HG03064 (cell line): ENCODE data around the gene FADS6.
"Not testable (repeated sequence)": the region's sequence is repeated elsewhere in the genome, so short reads cannot be mapped to it uniquely, and the experiment has no call there.

ENCODE experiments used
- ATAC-seq: cut with Tn5 transposase; IDR thresholded peaks from one replicate; pipeline ENCODE4 v1.9.1; 2021; ENCODE audit warnings: low read depth; ENCODE audit not compliant: unreplicated experiment

The FADS6 gene

DNA sequence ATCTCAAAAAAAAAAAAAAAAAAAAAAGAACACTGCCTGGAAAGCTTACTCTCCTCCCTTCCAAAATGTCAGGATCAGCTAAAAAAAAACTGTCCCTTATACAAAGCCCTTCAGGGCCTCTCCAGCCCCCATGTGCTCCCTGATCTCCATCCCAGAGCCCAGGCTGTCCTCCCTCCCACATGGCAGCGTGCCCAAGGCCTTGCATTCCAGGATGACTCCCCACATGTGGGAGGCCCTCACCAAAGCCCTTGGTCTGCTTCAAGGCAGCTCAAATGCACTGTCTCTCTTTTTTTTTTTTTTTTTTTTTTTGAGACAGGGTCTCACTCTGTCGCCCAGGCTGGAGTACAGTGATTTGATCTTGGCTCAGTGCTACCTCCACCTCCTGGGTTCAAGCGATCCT lies 22.9 kb downstream of the FADS6 start:
- ATAC-seq, result no peak

DNA sequence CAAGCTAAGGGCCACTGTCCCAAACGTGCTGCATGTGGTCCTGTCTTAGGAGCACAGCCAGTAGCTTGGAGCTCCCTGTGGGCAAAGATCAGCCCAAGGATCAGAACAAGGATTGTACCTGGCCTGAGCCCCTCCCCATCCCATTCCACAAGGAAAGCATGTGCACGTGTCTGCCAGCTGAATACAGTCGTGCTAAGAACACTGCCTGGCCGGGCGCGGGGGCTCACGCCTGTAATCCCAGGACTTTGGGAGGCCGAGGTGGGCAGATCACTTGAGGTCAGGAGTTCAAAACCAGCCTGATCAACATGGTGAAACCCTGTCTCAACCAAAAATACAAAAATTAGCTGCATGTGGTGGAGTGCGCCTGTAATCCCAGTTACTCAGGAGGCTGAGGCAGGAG lies 23.4 kb downstream of the FADS6 start:
- ATAC-seq, result not testable (repeated sequence)

DNA sequence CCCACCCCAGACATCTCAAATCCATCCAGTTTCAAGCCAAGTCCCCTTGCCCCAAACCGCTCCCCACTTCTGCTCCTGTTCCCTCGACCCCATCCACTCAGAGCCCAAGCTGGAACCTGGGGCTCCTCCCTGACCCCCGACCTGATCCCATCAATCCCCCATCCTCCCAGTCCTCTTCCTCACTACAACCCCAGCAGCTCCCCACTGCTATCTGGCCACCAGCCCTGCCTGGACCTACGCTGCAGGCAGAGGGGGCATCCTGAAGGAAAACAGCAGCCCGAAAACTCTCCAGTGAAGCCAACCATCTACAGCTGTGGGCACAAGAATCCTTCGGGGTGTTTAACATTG lies 24.6 kb downstream of the FADS6 start:
- ATAC-seq, result no peak

DNA sequence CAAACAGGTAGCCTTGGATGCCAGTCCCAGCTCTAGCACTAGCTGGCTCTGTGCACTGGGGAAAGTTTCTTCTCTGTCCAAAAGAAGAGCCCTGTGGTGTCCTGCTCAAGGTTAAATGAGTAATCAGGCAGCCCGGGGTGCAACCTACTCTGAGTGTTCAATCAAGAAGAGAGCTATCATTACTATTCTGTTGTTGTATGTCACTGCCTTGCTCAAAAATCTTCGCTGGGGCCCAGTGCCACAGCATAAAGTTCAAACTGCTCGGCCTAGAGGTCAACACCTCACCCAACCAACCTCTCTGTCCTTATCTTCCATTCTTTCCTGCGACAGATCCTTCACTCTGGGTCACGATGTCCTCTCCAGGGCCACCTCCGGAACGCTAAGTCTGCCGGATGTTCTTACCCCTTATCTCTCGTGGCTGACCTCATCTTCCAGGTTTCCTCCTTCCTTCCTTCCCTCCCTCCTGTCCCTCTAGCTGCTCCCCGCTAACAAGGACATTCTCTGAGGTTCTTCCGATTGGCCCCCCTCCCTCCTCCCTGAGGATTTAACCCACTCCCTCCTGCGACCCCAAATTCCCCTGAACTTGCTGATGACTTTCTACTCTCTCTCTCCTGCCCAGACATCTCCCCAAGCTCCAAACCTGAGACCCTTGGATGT lies 25.1 kb downstream of the FADS6 start:
- ATAC-seq, result no peak

DNA sequence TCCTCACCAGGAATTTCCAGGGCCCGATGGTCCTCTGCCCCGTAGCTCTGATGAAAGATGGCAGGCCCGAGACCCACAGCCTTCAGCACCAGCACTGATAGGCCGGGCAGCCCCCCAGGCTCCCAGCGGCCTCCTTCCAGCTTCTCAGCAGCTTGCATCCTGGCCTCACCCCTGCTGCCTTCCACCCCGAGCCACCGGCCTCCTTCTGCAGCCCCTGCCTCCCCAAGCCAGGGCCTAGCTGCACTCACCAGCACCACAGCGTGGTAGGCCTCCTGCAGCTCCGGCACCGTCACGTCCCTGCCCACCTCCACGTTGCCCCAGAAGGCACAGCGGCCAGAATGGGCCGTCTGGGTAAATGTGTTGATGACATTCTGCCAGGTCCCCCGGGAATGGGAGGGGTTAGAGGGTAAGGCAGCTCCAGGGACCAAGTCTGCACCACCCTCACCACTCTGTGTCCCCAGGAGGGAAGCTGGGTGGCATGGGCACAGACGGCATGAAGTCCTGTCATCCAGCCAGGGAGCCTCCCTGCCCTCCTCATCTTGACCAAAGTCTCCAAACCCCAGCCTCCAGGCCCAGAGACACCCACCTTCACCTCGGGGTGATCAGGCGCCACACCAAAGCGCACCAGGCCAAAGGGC lies 27.1 kb downstream of the FADS6 start:
- ATAC-seq, result no peak

DNA sequence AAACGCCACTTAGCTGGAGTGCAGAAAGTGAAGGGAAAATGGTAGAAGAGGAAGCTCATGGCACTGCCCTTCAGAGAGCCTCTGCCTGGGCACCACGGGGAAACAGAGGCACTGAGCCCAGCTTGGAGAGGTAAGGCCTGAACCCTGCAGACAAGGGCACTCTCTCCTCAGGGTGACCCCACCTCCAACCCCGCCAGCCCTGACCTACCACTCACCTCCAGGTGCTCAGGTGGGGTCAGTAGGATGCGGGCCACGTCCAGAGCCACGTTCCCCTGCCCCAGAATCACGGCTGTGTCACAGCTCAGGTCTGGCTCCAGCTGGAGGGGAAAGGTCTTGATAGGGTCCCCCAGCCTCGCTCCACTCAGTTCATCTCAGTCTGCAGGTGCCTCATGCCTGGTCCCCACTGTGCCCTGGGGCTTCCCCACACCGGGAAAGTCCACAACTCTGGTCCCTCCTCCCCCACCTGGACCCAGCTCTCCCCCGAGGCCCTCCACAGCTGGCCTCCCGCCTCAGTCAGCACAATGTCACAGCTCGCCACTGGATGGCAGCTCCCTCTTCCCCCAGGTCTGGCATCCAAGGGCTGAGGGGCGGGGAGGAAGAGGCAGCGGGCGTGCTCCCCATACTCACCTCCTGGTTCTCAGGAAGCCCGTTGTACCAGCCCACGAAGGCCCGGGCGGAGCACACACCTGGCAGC lies 27.8 kb downstream of the FADS6 start:
- no peak for ATAC-seq

DNA sequence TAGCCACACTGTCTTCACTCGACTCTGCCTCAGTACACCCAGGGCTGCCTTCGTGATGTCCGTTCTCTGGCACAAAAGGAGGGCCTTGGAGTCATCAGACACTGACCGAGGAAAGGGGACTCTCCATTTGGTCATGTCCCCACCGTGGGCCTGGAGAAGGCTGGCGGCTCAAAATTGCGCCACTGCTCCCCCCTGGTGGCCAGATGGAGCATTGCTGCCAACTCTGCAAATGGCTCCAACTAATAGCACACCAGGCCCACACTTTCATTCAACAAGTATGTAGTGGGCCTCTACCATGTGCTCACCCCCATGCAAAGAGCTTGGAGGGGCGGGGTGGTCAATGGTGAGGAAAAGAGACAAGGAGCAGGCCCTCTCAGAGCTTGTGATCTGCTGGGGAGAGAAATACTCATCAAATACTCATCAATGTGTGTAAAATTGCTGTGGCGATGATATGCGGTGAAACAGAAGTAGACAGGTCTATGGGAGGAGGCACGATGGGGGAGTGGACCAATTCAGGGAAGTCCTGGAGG lies 28.5 kb downstream of the FADS6 start:
- no peak for ATAC-seq

DNA sequence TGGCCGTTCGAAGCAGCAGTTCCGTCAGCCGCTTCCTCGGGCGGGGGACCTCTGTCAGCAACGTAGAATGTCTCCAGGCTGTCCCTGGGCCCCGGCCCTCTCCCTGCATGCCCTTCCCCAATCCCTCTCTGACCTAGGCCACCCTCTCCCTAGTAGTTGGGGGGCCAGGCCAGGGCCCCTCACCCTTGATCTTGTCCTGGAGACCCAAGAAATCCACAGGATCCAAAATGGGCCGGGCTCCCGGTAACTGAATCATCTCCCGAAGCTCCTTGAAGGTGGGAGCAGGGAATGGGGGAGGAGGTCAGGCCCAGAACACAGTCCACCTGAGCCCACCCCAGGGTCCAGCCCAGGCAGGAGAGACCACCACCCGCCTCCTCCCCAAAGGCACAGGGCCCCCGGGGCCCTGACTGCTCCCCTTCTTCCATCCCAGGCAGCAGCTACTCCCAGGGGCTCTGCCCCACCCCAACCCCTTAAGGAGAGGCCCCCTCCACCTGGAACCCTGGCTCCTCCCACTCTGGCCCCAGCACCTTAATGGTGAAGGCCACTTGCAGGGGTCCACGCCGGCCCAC lies 29.1 kb downstream of the FADS6 start:
- ATAC-seq, result no peak

DNA sequence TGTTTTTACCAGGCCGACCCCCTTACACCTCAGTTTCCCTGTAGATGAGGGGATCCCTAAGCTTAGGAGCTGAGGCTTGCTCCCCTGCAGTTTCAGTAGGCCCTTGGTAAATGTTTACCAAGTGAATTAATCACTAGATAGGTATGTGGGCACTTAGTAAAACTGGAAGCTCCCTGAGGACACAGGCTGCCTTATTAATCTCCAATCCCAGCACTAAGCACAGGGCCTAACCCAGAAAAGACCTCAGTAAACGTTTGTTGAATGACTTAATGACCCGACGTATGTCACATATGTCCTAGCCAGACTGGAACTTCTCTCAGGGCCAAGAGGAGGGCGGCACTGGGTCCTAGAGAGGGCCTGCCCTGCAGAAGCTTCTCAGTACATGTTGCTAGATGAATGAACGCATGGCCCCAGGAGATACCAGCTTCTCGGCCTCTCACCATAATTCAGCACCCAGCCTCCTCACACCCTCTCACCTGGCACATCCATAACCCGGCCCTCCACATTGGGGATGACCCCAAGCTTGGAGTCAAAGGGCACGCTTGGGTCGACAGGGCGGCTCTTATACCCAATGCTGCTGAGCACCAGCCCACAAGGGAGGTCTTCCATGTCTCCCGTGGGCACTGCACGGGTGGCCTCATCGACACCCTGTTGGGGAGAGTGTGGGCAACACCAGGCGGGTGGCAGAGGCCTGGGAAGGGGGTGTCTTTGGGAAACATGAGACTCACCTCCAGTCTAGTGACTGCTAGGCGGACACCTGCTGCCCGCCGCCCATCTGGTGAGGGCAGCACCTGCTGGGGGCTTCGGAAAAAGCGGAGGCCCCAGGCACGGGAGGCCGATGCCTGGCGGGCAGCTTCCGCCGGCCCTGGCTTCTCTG lies 29.8 kb downstream of the FADS6 start:
- no peak for ATAC-seq

DNA sequence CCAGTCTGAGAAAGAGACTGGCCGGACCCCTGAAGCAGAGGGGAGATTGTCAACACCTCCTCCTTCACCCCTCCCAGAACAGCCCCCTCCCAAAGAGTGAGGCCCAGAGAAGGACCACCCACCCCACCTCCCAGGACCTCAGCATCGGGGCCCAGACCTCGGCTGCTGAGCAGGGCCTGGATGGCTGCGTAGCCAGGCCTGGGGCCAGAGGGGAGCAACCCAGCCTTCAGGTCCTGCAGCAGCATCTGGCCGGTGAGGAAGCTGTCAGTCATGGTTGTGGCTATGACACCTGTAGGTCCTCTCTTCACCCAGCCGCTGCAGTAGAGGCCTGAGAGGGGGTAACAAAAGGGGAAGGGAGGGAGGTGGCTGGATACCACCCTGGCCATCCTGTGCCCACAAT lies 30.5 kb downstream of the FADS6 start:
- no peak for ATAC-seq

DNA sequence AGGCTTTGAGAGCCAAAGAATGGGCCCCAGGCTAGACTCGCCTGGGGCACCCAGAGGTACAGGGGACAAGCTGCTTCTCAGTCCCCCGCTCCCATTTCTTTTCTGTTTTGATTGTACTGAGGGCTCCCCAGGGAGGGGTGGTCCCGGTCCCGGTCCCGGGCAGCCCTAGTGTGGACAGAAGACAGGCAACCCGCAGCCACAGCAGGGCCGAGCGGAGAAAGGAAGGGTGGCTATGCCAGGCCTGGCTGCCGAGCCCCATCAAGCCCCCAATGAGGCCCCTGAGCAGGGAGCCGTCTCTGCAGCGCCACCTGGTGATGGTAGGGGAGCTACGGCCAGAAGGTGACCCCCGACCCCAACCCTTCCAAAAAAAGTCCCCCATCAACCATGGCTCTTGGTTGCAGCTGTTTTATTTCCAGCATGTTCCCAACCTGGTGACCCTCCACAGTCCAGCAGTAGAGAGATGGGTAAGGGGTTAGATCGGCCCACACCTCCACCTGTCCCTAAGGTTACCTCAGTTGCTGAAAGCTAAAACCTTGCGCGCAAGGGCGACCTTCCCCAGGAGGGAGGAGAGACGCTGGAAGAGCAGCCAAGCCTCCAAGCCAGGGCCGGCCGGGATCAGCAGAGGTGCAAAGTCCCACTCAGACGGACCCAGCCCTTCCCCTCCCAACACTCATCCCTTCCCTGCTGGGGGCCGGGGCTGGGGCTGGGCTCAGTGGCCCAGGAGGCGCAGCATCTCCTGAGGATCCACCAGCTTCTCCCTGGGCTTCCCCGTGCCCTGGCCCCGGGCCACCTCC lies 31.1 kb downstream of the FADS6 start:
- ATAC-seq, result no peak

DNA sequence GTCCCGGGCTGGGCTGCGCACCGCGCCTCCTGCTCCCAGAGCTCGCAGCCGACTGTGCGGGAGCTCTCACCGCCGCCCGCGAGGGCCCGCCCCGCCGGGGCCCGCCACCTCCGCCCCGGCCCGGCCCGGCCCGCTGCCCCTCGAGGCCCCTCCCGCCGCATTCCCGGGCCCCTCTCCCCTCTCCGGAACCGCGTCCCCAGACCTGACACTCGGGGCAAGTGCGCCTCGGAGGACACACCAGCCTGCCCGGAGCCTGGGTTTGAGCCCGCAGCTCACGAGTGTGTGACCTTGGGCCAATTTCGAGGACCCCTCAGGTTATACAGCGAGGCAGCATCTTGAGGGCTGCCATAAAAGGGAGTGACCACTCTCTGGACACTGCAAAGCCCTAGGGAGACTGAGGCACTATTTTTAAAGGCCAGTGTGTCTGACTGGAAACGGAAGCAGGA lies 31.7 kb downstream of the FADS6 start:
- ATAC-seq, result no peak

DNA sequence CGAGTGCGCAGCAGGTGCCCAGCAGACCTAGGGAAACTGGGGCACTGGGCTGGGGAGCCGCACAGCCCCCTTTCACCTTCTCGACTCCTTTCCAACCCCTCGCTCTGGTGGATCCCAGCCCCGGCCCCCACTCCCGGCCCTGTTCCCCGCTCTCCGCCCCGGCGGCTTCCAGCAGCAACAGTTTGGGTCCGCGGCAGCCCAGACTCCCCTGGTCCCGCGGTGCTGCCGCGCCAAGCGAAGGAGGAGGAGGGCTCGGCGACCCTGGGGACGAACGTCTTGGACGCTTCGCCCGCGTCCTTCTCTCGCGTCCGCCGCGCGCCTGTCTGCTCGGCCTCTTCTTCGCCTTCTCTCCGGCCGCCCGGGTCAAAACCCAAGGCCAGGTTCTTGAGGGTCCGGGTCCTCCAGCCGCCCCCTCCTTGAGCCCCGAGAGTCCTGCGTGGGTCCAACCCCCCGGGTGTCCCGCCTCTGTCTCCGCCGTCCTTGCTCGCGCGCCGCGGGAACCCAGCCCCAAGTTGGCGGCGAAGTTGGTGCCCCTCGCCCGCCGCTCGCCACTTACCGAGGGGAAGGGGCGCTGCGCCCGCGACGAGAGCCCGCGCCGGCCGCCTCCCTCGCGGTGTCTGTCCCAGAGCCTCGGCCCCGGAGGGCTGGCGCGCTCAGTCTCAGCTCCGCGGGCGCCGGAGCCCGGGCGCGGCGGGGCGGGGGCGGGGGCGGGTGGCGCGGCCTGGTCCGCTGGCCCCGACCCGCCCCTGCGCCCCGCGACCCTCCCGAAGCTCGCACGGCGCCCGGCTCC lies 32.4 kb downstream of the FADS6 start:
- no peak for ATAC-seq

DNA sequence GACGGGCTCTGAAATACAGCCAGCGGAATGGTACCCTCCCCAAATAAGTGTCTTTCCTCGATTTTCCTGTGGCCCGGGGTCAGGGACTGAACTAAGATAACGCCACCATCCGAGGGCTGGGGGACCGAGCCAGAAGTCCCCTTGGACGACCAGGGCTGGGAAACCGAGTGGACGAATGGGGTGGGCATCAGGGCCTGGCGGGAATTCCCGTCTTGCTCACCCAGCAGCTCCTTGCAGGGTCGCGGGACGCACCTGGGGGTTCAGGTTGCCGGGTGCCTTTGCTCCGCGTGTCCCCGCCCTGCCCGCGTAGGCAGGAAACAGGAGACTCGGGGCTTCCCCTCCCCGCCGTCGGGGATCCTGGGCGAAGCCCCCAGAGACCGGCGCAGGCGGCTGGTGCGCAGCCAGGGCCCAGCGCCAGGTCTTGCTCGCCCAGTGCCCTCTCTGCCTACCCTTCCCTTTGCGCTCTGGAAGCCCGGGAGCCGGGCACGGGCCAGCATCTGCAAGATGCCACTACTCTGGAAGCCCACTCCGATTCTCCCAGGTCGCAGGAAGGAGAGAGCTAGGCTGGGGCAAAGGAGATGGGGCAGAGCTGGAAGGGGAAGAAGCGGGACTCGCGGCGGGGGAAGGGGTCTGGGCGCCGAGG lies 33.1 kb downstream of the FADS6 start:
- ATAC-seq, result no peak

DNA sequence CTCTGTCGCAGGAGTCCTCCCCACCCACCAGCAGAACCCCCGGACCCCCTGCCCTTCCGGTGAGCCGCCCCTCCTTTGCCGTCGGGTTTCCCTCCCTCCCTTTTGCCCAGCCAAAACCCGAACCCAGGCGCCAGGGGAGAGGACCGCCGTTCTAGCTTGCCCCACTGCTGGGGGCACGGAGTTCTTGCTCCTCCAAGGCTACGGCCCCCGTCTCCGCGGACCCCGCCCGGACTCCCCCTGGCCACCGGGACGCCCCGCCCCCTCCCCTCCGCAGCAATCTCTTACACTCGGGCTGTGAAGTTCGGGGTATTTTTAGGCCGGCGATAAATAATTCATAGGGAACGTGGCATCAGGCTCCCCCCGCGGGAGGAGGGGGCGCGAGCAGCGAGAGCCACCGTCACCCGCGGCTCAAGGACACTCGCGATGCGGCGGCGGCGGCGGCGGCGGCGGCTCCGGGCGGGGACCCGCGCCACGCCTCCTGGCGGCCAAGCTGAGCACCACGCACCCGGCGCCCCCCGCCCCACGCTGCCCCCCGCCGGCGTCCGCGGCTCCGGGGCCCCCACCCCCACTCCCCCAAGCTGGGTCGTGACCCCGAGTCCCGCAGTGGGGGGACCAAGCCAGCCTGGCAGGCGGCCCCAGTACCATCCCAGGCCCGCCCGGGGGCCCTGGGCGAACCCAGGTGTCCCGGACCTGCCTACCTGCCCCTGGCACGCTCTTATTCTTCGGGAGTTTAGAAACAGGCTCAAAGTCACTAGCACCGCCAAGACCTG lies 33.8 kb downstream of the FADS6 start, which contains the start of gene GRIN2C:
GRIN2C (minus strand) TSS at position 427 of the 770 bp plus-strand sequence. CDS start 4,793 bp downstream, outside the sequence.
- ATAC-seq, result no peak

DNA sequence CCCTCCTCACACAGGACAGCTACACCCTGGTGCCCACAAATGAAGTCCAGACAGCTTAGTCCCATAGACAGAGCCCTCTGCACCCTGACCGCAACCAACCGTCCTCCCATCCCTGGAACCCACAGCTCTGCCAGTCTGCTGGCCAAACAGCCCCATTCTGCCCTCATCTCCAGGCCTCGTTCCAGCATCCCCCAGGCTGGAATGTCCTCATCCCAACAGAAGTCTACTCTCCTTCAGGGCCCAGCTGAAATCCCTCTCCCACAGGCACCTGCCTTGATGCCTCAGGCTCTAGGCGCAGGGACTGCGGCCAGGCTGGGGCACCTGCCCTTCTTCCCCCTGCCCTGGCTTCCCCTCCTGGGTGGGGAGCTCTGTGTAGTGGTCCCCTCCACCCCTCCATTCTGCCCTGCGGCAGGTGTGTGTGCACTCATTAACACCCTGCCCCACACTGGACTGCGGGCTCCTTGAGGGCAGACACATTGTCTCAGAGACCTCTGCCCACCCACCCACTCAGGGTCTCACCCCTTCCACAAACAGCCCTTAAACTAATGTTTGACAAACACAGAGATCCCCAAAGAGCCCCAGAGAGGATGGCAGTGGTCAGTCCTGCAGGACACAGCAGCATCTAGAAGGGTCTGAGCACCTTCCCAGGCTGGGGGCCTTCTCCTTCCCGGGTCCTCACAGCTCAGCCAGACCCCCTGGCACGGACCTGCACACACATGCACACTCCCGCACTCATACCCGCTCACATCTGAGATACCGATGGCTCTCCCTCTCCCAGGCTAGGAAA lies 34.6 kb downstream of the FADS6 start:
- no peak for ATAC-seq

DNA sequence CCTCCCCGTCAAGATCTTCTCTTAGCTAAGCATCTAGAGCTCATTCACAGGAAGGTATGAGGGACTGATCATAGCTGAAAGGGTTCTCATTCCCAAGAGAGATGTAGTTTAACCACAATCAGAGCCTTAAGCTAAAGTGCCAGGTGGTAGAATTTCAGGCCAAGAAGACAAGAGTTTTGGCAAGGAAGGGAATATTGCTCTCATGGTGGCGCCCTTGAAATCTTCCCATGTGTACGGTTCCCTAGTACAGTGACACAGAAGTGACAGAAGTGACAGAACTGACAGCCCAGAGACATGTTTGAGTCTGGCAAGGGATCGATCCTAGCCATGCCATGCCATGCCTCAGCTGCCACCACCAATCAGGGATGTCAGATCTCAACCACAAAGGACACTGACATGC lies 36.2 kb downstream of the FADS6 start:
- no peak for ATAC-seq
